ENCODE data around the gene TMEM14B.

DNA sequence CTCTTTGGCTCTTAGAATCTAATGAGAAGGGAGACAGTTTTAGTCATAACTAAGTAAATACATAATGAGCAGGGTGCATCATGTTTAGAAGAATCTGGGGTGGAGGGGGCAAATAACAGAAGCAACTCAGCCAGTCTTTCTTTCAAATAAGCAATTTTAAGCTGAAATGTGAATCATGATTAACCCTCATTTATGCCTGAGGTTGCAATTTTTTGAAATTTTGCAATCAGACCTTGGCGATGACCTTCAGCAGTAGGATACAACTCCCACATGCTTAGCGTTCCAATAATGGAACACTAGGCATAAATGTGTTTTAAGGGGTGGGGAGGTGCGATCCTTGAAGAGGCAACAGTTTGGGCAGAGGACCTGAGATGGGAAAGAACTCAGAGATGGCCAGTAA, 30.6 kb downstream of the TMEM14B start:
- TF ChIP-seq, protein P1, sequence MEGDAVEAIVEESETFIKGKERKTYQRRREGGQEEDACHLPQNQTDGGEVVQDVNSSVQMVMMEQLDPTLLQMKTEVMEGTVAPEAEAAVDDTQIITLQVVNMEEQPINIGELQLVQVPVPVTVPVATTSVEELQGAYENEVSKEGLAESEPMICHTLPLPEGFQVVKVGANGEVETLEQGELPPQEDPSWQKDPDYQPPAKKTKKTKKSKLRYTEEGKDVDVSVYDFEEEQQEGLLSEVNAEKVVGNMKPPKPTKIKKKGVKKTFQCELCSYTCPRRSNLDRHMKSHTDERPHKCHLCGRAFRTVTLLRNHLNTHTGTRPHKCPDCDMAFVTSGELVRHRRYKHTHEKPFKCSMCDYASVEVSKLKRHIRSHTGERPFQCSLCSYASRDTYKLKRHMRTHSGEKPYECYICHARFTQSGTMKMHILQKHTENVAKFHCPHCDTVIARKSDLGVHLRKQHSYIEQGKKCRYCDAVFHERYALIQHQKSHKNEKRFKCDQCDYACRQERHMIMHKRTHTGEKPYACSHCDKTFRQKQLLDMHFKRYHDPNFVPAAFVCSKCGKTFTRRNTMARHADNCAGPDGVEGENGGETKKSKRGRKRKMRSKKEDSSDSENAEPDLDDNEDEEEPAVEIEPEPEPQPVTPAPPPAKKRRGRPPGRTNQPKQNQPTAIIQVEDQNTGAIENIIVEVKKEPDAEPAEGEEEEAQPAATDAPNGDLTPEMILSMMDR (IDR thresholded peaks at IDR 0.05): no peak
- no peak for TF ChIP-seq POLR2A (IDR thresholded peaks at IDR 0.05)

Measured in lower leg skin (tissue), 3 donors.